ENCODE data around the gene OTOP2.

Gene OTOP2

DNA sequence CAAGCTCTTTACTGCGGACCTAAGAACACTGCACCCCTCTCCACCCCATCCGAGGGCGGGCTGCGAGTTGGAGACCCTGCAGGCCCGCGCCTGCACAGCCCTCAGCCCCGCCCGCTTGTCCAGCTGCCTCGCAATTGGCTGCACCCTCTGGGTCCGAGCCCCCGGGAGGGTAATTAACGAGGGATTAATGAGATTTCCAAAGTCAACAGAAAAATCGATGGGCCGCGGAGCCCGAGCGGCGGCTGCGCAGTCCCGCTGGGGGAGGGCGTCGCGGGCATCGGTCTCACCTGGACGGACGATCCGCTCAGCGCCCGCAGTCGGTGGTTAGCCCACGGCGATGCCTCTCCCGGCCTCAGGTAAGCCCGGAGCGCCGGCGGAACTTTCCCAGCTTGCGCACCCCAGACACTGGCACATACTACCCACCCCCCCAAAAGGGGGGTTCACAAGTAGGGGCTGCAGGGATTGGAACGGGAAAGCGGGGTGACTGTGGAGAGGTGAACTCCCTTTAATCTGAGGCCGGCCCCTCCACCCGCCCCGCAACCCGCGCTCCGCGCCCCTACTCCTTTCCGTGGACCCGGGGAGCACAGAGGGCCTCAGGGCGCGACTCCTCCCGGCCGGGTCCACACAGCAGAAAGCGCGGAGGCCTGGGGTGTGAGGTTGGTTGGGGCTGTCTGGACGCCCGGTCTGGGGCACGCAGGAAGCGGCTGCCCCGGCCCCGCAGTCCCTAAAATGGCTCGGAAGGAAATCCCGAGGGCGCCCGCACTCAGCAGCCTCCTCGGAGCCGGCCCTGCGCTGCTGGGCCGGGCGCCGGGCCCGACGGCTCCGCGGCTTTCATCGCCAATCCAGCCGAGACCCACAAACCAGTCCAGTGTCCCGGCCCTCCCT is 11.8 kb downstream of the OTOP2 start, which contains the start of gene OTOP3:
OTOP3 (plus strand) TSS at position 314 of the 885 bp plus-strand sequence; CDS start at position 338, 24 bp downstream.
- H3K4me3 ChIP-seq (ENCODE audit: low read depth, low read length) = no peak within 1 kb of the TSS
- TF ChIP-seq, protein P1, sequence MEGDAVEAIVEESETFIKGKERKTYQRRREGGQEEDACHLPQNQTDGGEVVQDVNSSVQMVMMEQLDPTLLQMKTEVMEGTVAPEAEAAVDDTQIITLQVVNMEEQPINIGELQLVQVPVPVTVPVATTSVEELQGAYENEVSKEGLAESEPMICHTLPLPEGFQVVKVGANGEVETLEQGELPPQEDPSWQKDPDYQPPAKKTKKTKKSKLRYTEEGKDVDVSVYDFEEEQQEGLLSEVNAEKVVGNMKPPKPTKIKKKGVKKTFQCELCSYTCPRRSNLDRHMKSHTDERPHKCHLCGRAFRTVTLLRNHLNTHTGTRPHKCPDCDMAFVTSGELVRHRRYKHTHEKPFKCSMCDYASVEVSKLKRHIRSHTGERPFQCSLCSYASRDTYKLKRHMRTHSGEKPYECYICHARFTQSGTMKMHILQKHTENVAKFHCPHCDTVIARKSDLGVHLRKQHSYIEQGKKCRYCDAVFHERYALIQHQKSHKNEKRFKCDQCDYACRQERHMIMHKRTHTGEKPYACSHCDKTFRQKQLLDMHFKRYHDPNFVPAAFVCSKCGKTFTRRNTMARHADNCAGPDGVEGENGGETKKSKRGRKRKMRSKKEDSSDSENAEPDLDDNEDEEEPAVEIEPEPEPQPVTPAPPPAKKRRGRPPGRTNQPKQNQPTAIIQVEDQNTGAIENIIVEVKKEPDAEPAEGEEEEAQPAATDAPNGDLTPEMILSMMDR (IDR thresholded peaks at IDR 0.05; ENCODE audit: low read depth, low read length) = no peak

DNA sequence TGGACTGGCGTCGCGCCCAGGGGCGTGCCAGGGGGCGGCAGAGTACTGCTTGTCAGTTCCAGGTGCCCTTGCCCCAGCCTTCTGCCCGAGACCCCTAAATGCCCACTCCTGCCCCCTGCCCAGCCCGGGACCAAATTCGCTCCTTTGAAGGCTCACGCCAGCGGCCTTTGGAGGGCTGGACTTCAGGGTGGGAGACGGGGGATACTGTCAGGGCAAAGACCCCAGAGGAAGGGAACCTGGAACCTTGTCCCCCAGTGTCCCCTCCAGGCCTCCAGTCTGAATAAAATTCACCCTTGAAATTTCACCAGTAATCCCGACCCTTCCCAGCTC is 12.4 kb downstream of the OTOP2 start:
- H3K4me3 ChIP-seq (ENCODE audit: low read depth, low read length) = no peak overlapping the region
- TF ChIP-seq, protein P1 (IDR thresholded peaks at IDR 0.05; ENCODE audit: low read depth, low read length) = no peak

DNA sequence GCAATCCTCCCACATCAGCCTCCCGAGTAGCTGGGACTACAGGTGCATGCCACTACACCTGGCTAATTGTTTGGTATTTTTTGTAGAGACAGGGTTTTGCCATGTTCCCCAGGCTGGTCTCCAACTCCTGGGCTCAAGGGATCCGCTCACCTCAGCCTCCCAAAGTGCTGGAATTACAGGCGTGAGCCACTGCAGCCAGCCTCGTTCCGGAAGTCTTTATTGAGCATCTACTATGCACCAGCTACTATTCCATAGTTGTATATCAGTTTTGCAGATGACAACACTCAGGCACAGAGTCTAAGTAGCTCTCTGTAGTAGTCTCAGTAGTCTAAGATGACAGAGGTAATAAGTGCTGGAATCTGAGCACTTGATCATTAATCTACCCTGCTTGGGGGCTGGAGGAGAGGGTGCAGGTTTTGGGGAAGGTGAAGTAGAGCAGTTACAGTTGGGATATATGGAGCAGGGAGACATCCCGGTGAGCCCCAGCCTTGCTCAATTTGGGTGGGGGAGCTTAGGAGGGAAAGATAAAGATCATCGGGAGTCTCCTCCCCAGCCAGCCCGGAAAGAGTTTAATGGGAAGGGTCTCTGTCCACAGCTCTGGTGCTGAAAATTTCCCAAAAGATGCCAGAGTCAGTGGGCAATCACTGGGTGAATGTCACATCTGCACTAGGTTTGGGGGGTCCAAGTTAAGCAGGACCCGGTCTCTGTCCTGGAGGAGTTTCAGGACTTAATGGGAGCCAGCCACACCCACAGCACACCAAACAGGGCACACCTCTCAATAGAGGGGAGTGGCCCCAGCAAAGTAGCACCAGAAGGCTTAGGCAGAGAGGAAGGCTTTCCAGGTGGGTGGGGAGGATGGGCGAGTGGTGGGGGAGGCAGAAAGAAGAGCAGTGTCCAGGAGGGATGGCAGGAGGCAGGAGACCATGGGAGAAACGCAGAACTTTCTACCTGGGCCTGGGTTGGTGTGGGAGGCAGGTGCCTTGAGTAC is 13.3 kb downstream of the OTOP2 start:
- TF ChIP-seq, protein P1 (IDR thresholded peaks at IDR 0.05; ENCODE audit: low read depth, low read length) = no peak
- no peak overlapping the region for H3K4me3 ChIP-seq (ENCODE audit: low read depth, low read length)

DNA sequence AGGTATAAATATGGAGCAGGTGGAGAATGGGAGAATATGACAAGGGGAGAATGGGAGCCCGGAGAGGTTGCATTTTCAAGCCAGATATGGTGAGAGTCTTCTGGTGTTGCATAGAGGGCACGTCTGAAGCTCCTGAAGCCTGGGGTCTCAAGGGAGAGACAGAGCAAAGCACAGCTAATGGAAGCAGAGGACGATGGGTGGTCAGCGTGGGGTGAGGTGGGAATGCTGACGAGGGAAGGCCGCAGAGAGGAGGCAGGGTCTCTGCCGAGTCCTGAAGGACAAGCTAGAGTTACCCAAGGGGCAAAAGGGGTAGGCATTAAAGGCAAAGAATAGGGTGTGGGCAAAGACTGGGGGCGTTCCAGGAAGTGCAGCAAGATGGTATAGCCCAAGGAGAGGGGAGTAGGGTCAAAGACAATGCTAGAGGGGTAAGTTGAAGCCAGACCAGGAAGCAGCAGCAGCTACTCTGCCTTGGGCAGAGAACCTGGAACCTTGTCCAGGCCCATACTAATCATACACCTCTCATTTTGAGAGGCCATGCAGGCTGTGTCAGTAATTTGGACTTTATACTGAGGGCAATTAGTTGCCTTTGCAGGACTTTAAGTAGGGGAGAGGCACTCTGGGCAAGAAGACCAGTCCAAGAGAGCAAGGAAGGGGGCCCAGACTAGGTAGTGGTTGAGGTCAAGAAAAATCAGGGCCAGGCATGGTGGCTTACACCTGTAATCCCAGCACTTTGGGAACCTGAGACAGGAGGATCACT is 14.3 kb downstream of the OTOP2 start:
- no peak overlapping the region for H3K4me3 ChIP-seq (ENCODE audit: low read depth, low read length)

DNA sequence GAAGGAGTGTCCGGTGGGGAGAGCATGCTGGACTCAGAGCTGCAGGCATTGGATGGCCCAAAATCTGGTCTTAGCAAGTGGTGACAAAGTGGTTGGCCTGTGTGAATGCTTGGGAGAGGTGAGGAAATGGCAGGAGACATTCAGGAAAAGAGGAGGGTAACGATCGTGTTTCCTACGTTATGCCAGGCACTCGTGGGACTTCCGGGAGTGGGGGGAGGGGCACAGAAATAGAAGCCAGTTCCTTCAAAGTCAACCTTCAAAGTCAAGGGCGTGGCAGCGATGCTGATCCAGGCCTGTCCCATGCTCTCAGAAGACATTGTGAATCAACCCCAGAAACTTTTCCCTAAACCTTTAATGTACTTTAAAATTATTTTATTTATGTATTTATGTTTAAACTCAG is 15.5 kb downstream of the OTOP2 start:
- TF ChIP-seq, protein P1 (IDR thresholded peaks at IDR 0.05; ENCODE audit: low read depth, low read length) = no peak
- H3K4me3 ChIP-seq (ENCODE audit: low read depth, low read length) = no peak overlapping the region

More for the DNA sequence above, 14.3 kb downstream of the OTOP2 start:
- TF ChIP-seq, protein P1 (IDR thresholded peaks at IDR 0.05; ENCODE audit: low read depth, low read length) = no peak

DNA sequence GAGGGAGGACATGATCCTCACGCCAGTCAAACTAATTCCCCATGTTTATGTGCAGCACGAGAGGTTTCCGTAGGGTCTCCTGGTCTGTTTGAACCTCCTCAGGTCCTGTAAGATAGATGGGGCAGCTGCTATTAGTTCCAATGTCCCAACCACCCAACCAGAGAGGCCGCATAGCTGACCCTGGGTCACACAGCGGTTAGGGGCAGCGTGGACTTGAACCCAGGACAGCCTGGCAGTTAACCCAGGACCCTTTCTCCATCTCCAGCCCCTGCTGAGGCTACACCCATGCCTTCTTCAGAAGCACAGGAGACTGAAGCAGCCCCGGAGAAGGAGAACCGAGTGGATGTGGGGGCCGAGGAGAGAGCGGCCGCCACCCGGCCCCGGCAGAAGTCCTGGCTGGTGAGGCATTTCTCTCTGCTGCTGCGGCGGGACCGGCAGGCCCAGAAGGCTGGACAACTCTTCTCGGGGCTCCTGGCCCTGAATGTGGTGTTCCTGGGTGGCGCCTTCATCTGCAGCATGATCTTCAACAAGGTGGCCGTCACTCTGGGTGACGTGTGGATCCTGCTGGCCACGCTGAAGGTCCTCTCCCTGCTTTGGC is 17.2 kb downstream of the OTOP2 start:
- H3K4me3 ChIP-seq (ENCODE audit: low read depth, low read length) = no peak overlapping the region
- TF ChIP-seq, protein P1 (IDR thresholded peaks at IDR 0.05; ENCODE audit: low read depth, low read length) = no peak

Measured in WI38 (cell line).